Iris pigment epithelial cell (primary cell): Measurements from ENCODE around the gene FBXO3.
"Not testable (repeated sequence)": the region's sequence is repeated elsewhere in the genome, so short reads cannot be mapped to it uniquely, and the experiment has no call there.

Source experiments
- DNase-seq: peaks from one replicate; pipeline ENCODE4 v3.0.0-alpha.2; 2011; ENCODE audit warnings: low read depth

FBXO3 gene, protein sequence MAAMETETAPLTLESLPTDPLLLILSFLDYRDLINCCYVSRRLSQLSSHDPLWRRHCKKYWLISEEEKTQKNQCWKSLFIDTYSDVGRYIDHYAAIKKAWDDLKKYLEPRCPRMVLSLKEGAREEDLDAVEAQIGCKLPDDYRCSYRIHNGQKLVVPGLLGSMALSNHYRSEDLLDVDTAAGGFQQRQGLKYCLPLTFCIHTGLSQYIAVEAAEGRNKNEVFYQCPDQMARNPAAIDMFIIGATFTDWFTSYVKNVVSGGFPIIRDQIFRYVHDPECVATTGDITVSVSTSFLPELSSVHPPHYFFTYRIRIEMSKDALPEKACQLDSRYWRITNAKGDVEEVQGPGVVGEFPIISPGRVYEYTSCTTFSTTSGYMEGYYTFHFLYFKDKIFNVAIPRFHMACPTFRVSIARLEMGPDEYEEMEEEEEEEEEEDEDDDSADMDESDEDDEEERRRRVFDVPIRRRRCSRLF

DNA sequence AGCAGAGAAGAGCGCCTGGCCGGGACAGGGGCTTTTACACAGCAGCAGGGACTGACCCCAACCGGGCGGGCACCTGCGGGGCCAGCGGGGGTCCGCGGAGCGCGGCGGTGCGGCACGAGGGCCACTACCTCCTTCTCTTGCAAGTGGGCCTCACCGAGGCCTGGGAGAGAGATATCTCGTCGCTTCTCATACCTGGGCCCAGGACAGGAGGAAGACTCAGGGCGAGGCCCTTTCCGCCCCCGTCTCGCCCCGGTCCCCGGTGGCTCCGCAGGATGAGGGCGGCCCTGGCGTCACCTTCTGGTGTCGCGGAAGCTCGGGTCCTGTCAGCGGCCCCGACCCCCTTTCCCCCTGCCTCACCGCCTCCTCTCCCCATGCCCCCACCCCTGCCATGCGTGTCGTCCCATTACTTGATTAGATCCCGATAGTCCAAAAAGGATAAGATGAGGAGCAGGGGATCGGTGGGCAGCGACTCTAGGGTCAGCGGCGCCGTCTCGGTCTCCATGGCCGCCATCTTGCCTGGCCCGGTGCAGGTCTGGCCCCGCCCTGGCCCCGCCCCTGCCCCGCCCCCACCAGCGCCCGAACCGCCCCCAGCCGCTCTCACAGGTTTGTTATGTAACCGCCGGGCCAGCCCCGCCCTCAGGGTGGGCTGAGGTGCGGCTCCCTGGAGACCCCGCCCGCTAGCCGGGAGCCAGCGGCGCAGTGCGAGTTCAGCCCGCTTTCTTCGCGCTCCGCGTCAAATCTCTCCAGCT, at the start of gene FBXO3:
FBXO3 (minus strand) TSS at position 534 of the 749 bp plus-strand sequence; CDS start at position 511, 23 bp downstream.
- peak; percentile 73 for DNase-seq

DNA sequence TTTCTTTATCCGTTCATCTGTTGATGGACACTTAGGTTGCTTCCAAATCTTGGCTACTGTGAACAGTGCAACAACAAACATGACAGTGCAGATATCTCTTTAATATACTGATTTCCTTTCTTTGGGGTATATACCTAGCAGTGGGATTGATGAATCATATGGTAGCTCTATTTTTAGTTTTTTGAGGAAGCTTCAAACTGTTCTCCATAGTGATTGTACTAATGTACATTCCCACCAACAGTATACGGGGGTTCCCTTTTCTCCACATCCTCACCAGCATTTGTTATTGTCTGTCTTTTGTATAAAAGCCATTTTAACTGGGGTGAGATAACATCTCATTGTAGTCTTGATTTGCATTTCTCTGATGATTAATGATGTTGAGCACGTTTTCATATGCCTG, 48.7 kb upstream of the FBXO3 start:
- DNase-seq = not testable (repeated sequence)

DNA sequence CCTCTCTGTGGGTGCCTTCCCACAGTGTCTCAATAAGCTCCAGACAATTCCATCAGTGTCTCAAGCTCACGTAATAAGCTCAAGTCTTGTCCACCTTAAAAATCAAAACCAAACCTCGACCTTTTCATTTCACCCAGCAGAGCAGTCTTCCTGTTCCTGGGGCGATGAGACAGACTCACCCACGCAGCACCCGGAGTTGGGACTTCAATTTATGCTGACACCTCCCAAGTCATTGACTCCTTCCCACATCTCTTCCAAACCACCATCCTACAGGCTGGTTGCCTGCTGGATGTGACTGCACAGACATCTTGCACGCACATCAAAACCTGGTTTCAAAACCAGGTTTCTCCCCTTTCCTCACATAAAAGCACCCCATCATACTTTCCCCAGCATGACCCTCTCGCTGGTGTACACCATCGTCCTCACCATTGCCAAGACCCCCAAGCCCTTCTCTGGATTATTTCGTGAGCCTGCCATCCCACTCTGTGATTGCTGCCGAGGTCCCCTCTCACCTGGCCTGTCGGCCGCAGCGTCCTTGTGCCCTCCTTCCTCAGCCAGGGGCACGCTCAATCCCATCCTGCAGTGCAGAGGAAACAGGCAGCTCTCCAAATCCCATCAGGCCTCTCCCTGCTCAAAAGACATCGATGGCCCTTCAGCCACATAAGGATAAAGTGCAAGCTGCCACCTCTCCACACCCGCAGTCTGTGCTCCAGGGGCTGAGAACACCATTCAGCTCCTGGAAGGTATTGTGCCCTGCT, 45.1 kb upstream of the FBXO3 start:
- DNase-seq = no peak

DNA sequence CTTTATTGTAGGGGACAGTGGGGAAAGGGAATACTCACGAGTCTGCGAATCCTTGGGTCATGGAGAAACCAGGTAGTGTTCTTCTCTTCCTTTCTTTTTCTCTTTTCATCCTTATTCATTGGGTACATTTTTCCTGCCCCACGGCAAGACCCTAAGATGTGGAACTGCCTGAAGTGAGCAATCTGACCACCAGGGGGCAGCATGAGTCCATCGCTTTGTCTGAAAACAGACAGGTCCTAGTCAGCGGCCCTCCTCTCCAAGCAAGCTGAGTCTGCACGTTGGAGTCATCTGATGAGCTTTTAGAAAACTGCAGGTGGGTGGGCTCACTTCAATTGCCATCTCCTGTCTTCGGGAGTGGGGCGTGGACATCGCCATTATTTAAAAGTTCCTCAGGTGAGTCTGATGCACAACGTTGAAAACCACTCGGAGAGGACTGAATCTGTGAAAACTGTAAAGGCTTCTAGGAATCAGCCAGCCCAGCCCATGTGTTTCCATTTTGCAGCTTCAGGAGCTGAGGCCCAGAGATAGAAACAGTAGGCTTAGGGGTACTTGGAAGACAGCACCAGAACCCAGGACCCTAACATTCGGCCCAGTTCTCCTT, 34.0 kb upstream of the FBXO3 start:
- peak; percentile 73 for DNase-seq

DNA sequence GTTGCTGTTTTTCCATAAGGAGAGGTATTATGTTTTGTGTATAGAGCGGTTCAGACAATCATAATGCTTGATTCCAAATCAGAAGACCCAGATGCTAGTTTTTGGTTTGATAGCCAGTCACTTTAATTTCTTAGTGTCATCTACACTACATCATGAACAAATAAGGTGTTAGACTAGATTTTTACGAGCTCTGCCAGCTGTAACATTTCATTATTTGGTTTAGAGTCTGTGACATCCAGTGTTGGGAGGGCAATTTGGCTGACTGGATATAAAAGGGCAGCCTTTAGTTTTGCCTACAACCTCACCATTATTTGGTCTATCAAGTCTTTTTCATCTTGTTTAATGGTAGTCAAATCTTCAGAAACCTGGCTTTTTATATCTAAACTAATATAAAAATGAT, 30.2 kb upstream of the FBXO3 start:
- no peak for DNase-seq

DNA sequence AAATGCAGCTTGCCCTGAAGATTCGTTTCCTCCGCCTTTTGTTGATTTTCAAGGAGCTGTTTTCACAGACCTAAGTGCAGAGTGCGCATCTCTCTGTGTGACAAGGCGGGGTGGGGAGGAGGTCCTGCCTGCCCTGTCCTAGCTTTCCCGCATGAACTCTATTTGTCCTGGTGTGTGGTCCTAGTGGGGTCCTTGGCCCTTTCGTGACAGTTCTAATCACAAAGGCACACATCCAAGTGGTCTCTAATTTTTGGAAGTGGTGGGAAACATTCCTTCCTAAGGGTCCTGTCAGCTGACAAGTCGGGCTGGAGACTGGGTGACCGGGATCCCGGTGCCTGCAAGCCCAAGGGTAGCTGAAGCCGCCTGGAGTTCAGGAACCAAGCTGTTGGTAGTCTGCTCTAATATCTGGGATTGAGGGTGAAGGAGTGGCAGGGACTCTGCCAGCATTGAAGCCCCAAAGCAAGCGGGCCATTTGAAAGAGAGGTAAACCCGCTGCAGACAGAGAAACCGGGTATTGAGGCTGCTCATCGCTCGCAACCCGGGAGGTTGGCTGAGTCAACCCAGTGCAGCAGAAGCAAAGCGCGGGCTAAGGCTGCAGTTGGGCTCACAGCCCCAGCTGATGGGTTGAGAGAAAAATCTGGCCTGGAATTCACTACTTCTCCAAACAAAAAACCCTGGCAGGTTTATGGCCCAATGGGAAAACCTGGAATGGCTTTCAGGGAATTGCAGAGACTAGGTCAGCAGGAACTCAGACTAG, 28.1 kb upstream of the FBXO3 start:
- peak; percentile 86 for DNase-seq

DNA sequence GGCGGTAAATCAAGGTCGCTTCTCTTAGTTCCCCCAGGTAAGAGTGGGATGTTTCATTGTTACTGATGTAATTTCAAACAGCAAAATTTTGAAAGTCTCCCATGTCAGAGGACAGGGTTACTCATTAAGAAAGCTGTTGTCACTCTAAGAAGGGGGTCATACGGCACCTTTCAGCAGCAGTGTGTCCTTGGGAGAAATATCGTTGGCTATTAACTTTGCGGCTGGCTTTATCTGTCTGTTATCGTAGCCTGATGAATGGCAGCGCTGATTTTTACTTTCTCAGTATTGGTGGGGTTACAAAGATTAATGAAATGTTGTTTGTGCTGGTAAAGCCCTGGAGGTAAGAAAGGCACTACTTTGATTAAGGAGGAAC, 27.5 kb upstream of the FBXO3 start:
- DNase-seq = no peak

DNA sequence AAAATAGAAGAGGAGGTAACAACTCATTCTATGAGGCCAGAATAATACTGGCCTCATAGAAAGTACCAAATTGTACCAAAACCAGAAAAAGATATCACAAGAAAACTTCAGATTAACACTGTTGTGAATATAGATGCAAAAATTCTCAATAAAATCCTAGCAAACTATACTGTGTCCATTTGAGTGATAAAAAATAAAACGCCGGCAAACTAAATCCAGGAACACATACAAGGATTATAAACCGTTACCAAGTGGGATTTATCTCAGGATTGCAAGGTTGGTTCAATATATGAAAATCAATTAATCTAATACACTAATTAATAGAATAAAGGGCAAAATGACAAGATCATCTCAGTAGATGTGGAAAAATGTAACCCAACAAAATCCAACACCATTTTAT, 23.6 kb upstream of the FBXO3 start:
- DNase-seq = no peak

DNA sequence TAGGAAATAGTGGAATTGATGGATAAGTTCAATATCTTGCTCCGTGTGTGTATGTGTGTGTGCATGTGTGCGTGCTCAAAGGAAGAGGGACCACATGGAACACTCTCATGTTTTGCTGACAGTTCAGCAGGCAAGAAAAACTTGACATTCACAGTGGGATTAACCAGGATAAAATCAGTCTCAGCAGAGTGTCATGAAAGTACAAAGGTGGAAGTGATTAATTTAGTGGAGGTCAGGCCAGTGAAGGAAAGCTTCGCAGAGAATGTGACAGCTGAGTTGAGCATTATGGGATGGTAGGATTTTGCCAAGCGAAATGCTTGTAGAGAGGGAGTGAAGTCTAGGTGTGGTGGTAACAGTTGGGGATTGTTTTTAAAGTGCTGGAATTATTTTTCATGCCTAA, 15.7 kb upstream of the FBXO3 start:
- DNase-seq = no peak

DNA sequence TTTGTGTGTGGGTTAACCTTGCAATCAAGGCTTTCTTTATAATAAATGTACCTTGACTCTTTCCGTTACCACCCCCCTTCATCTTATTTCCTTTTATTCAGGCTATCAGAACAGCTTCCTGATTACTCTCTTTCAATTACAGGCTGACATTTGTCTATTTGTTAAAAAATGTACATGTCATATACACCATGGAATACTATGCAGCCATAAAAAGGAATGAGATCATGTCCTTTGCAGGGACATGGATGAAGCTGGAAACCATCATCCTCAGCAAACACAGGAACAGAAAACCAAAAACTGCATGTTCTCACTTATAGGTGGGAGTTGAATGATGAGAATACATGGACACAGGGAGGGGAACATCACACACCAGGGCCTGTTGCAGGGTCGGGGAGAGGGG, 13.8 kb upstream of the FBXO3 start:
- DNase-seq = not testable (repeated sequence)

DNA sequence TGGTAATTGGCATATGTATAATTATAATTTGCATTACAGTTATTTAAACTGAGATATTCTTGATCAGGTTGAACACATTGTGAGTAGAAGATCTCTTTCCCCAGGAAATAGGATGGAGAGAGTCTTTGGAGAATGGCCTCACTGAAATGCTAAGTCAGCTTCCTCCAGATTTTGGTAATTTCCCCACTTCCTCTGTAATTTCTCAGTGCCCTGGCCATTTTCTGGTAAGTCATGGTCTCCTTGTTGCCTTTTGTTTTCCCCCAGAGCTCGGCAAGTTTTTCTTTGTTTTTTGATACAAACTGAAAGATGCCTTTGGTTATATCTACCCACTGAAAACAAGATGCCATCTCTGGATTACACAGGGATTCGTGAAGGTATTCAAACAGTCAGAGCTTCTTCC, 12.8 kb upstream of the FBXO3 start:
- DNase-seq = no peak

DNA sequence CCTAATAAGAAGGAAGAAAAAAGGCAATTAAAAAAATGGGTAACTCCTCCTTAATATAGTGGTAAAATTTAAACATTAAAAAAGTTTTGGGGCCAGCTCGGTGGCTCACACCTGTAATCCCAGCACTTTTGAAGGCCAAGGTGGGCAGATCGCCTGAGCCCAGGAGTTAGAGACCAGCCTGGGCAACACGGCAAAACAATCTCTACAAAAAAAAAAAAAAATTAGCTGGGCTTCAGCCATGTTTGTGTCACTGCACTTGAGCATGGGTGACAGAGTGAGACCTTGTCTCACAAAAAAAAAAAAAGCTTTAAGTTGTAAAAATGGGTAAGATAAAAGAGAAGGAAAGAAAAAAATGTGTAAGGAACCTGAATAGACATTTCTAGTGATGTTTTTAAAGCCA, 11.3 kb upstream of the FBXO3 start:
- DNase-seq = no peak

DNA sequence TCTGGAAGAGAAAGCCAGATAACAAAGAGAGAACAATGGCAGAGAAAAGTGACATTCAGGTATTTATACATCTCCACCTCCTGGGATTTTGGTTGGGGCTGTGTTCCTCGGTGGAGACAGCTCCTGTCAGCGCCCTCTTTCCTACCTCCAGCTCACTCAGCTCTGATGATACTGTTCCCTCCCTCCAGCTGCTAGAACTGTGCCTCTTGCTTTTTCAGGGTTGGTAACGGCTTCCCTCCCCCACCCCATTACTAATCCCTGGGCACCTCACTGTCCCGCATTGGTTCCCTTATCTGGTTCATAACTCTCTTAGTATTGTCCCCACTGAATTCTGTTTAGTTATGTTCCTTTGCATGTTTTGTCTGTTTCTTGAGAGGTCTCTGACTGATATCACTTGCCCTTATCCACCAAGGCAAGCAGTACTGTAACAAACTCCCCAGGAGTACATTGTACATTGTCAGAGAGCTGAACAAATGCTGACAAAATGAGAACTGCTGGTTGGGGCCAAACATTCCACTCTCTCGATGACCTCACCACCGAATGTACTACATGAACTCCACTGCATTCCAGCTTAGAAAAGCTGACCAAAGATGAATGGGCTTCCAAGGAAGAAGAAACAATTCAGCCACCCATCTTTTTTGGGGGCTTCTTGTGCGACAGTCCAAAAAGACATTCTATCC, 5.7 kb upstream of the FBXO3 start:
- peak; percentile 89 for DNase-seq

DNA sequence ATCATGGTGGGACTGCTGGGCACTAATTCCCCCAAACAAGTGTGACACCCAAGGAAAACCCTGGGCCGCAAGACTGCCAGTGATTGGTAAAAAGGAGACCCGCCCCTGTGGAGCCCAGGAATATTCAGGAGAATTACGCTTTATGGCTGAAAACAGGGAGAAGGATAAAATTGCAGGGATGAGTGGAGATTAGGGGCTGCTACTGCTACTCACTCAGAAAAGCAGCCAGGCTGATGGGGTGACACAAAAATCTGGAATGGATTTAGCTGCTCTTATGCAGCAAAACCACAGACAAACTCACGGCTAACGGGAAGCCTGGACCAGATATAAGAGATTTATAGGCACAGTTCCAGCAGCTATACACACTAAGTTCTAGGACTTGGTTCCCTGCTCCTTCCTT, 4.4 kb upstream of the FBXO3 start:
- DNase-seq = peak; percentile 86

DNA sequence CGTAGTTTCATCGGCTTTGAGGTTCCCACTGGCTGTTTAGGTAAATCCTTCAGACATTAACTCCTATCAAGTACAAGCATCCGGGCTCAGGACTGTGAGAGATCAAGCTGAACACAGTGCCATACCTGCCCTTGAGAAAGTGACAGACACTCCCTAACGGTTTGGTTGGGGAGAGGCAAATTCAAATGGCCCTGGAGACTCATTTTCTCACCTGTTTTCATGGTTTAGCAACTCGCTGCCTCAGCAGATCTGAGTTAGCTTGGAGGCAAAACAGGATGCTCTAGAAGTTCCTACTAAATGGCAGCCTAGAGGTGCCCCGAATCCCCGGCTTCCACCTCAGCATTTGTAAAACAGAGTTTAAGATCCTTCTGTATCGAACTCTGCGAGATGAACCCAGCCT, 3.6 kb upstream of the FBXO3 start:
- DNase-seq = no peak

DNA sequence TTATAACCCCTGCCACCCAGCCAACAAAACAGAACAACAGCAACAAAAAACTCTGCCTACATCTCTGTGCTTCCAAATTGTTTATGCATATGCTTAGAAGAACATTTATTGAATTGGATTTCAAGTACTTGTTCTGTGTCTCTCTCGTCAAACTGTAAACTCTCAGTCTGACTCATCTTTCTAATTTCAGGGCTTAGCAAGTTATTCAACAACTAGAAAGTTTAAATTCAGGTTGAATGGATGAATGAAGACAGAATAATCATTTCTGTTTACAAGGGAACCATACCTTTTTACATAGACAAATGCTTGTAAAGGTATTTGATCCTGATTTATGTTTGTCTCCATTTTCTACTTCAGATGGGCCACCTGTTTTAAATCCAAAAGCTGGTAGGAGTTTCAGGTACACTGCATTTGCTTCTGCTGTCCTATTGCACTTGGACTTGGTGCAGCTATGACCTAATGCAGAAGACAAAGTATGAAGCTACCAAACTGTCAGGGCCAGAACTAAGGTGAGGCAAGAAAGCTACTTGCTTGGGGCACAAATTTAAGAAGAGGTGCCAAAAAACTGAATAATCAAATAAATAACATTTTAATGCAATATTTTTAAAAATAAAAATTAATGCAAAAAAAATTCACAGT, 1.6 kb upstream of the FBXO3 start:
- DNase-seq = peak; percentile 30

DNA sequence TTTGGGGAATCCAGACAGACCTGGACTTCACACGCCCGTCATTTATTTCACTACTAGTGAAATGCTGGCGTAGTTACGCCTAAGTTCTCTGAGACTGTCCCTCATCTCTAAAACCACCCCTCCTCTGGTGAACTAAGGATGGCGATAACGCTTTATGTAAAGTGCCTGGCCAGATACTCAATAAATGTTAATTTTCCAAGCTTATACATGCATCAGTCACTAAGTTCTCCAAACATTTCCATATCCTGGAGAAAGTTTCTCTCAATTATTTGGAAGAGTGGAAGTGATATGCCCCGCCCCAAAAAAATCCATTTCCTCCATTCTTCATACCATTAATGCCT, 1.1 kb upstream of the FBXO3 start:
- DNase-seq = no peak

DNA sequence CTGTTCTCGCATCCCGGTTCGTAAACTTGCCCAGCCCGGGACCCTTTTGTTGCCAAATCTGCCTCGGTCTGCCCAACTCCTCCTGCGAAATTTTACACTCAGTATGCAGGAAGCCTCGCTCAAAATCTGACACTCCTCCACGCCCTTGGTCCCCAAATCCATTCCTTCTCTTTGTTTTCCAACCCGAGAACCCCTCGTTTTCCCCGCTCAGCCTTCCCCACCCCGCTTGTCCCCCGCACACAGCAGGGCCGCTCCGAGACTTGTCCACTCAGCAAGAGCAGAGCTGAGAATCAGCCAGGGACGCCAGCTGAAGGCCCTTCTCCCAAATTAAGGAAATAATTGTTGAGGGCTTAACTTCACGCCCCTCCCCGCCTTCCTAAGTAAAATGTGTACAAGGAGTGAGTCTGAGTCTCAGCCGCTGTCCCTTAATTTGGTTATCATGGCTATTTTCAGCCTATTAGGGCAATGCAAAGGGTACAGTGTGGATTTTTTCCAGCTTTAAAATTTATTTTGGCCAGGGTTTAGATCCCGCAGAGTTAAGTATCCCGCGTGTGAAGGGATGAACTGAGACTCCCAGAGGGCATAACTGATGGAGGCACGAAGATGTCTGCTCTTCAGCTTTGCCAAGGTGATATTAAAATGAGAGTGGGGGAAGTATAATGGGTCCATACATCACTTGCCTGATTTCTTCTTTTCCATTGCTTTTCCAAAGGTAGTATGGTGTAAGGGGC, 581 bp upstream of the FBXO3 start:
- DNase-seq = no peak

DNA sequence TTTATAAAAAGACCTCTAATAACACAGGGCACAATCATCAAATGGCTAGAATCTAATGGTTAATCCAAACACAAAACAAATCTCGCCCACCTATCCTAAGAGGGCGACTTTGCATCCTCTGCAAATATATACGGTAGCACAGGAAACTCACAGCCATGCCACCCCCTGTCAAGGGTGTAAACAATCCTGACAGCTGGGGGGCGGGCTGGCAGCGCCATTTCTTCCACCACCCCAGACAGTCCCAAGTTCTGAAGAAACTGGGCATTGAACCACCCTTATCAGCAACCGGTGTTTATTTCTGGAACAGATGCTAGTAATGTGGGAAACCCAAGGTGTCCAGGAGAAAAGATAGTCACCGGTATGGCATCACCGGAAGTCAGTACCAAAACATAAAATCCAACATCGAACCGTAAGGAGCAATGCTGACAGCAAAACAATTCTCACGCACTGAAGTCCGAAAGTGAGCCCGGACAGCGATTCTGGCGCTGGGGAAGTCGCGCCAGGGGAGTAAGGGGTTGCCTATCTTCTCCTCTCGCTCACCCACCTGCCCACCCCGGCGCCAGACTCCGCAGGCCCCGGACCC, 825 bp downstream of the FBXO3 start:
- peak; percentile 14 for DNase-seq
